GM13977 (cell line): ENCODE measurements around the gene CTRB2.

Experiments
- DNase-seq: peaks from one replicate; pipeline ENCODE4 v3.0.0; 2012; ENCODE audit warnings: low spot score
- in situ Hi-C: fragments of 300-500 bp; cut with MboI; formaldehyde crosslinking; loops from one replicate; pipeline ENCODE4 v1.12.0; 2022; ENCODE audit warnings: low sequenced_read_pairs, low pct_unique_long_range_greater_than_20kb, mixed read lengths, inconsistent platforms; ENCODE audit not compliant: unreplicated experiment
- TF ChIP-seq, protein P1 (sequence below): IDR thresholded peaks from 2 replicates; pipeline ENCODE4 v1.5.1; 2012; ENCODE audit warnings: mild to moderate bottlenecking, control low read depth; ENCODE audit not compliant: insufficient read depth; ENCODE audit errors: extremely low read depth, missing control alignments

CTRB2 gene

DNA sequence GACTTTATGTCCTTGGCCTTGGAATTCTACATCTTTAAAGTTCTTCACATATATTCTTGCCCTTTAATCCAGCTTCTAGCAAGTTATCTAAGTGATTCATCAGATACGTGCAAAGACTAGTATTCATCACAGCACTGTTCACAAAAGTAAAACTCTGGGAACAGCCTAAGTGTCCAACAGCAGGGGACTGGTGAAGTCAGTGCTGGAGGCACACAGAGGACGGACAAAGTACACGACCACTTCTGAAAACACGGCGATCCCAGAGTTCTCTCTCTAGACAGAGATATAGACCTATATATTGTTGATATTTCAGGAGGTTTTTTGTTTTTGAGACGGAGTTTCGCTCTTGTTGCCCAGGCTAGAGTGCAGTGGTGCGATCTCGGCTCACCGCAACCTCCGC lies 24.6 kb upstream of the CTRB2 start:
- in situ Hi-C loops, result no loop called here
- DNase-seq, result no peak

DNA sequence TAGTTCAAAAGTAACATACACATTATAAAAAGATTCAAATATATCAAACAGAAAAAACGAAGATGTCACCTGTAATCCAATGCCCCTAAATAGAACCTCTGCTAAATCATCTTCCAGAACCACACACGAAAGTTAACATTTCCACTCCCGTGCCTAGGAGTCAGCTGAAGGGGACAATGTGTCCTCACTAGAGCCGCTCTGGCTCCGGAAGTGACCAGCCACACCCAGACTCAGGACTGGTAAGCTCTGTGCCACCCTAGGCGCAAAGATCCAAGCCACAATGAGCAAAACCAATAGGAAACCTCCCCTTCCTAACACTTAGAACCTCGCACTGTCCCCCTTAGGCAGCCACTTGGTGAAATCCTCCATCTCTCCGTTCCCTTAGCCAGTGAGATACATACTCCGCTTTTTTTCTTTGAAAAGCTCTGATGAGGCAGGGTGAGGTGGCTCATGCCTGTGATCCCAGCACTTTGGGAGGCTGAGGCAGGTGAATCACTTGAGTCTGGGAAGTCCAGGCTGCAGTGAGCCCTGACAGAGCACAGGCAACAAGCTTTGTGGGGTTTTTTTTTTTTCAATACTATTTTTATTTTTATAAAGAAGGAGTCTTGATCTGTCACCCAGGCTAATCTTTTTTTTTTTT lies 23.6 kb upstream of the CTRB2 start:
- DNase-seq, result no peak
- in situ Hi-C loops, result no loop called here

More for the DNA sequence above, 24.6 kb upstream of the CTRB2 start:
- TF ChIP-seq, protein P1, sequence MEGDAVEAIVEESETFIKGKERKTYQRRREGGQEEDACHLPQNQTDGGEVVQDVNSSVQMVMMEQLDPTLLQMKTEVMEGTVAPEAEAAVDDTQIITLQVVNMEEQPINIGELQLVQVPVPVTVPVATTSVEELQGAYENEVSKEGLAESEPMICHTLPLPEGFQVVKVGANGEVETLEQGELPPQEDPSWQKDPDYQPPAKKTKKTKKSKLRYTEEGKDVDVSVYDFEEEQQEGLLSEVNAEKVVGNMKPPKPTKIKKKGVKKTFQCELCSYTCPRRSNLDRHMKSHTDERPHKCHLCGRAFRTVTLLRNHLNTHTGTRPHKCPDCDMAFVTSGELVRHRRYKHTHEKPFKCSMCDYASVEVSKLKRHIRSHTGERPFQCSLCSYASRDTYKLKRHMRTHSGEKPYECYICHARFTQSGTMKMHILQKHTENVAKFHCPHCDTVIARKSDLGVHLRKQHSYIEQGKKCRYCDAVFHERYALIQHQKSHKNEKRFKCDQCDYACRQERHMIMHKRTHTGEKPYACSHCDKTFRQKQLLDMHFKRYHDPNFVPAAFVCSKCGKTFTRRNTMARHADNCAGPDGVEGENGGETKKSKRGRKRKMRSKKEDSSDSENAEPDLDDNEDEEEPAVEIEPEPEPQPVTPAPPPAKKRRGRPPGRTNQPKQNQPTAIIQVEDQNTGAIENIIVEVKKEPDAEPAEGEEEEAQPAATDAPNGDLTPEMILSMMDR, result no peak

DNA sequence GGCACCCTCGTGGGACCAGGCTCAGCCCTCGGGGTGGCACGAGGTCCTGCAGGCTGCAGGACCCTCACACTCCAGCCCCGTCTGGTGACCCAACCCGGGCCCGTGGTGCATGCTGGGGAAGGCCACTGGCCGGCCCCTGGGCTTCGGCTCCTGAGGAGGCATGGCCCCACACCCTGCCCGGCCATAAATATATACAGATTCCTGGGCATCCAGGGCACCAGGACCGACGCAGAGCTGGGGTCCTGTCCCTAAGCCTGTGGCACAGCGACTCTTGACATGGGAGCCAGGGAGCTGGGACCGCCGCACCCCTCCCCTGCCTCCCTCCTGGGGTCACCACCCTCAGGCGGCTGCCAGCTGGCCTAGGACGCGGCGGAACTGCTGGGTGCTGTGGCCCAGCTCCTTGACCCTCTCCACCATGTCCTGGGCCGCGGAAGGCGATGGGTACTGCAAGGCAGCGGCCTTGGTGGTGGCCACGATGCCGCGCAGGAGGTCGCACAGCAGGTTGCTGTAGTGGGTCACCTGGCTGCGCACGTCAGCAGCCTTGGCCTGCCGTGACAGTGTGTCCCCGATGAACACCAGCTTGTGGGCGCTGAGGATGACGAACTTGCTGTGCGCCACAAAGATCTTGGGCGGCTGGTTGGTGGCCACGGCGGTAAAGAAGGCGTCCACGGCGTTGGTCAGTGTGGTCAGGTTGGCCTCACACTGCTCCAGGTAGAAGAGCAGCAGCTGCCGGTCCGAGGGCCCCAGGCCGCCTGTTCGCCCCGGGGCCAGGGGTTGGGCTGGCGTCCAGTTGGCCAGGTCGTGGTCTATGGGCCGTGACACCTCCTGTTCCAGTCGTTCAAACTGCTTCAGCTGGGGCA lies 22.4 kb upstream of the CTRB2 start:
- DNase-seq, result no peak
- in situ Hi-C loops, result no loop called here
- TF ChIP-seq, protein P1, result no peak

More for the DNA sequence above, 23.6 kb upstream of the CTRB2 start:
- TF ChIP-seq, protein P1, result no peak

DNA sequence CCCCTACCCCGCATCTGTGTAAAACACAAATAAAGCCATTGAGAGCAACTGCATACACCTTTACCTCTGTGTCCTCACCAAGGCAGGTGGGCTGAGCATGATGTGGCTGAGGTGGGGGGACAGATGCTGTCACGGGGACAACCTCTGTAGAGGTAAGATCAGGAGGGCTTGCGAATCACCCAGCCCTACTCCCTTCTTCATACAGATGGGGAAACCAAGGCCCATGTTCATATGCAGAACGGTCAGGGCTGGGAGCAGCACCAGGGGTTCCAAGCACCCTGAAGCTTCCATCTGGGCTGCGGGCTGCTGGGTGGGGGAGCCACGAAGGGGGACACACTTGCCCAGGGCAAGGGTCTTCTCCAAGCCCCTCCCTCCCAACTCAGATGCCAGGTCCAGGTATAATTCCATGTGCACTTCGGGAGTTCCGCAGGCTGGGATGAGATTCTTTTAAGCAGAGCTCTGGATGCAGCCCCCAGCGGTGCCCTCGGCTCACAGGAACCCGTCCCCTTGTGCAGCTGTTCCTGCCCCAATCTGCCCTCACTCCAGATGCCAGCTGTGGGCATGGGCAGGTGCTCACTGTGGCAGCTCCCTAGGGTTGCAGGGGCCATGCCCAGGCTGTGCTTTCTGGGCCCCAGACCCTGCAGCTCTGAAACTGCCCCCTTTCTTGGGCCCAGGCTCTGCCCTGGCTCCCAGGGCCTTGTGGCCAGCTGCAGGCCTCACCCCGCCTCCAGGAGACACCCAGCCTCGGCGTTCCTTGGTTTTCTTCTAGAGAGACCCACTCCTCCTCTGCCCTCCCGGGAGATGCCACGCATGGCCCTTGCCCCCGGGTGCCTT lies 21.4 kb upstream of the CTRB2 start:
- TF ChIP-seq, protein P1, result no peak
- DNase-seq, result no peak
- in situ Hi-C loops, result no loop called here

DNA sequence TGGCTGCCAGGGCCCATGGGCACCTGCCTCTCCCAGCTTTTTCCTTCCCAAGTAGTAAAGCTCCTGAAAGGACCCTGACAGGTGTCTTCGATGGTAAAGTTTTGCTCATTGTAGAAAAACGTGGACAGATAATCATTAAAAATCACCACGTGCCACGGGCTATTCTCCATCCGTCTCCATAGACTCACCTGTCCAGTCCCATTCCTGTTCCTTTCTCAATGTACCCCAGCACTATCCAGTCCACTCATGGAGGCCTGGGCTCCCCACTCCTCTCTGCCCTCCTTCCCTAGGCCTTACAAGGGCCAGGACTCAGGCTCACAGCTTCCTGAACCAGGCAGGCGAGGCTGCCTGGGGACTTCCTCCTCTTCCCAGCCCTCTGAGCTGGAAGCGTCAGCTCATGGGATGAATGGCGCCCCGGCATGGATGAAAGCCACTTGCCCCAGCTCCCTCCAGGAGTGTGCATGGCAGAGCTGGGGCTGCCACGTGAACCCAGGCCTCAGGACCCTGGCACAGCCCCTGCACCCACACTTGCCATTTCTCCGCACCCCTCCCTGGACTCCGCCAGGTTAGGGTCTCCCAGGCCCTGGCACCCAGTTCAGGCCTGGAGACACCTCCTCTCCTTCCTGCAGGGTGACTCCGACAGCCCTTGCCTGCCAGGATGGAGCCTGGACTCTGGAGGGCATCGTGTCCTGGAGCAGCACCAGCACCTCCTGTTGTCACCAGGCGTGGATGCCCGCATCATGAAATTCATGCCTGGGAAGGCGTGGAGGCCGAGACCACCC lies 20.6 kb upstream of the CTRB2 start:
- in situ Hi-C loops, result no loop called here
- DNase-seq, result no peak
- TF ChIP-seq, protein P1, result no peak
